RKO (cell line): ENCODE results near the gene MAGEH1.

Experiments used
- DNase-seq: peaks from one replicate; pipeline ENCODE4 v3.0.0-alpha.2; 2016; ENCODE audit warnings: low spot score

Gene MAGEH1

DNA sequence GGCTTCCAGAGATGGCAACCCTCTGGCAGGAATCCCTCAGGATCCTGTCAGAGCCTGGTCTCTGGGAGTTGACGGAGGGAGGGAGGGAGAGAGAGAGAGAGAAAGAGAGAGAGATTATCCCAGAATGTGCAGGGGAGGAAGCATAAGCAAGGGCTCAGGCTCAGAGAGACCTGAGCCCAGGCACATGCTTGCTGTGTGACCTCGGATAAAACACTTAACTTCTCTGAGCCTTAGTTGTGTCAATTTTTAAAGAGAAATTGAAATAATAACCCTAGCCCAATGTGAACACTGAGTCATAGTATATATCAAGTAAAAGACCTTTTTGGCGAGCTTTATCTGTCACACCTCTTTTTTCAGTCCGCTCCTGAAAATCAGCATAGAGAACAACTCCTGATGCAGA, 38.2 kb downstream of the MAGEH1 start:
- no peak for DNase-seq

- DNase-seq: no peak
These were observed 39.0 kb downstream of the MAGEH1 start for GRCh38 chrX:55490974-55491373.
